Lower lobe of right lung (tissue), 2 donors: ENCODE results near the gene TOP2B. TPM values are rescaled to one million over a fixed set of nuclear protein-coding genes. Genes with fewer than 3 reads are reported as not detected.

Experiments
- ATAC-seq, 2 donors: fragments of 200-7000 bp; cut with Tn5 transposase; one replicate each; pipeline ENCODE4 v1.9.1; 2020 to 2022; ENCODE audit warnings: mild to moderate bottlenecking in 2 of 2, moderate library complexity in 2 of 2
- DNase-seq: peaks from one replicate; pipeline ENCODE4 v3.0.0-alpha.2; 2020
- H3K27ac ChIP-seq: fragments of 200-600 bp; one replicate; pipeline ENCODE4 v1.8.0; 2022
- H3K27me3 ChIP-seq: fragments of 200-600 bp; one replicate; pipeline ENCODE4 v1.8.0; 2022; ENCODE audit warnings: low read depth
- H3K36me3 ChIP-seq: fragments of 200-600 bp; one replicate; pipeline ENCODE4 v1.8.0; 2022; ENCODE audit warnings: mild to moderate bottlenecking
- H3K4me1 ChIP-seq: fragments of 200-600 bp; one replicate; pipeline ENCODE4 v1.8.0; 2022
- H3K4me3 ChIP-seq: fragments of 200-600 bp; one replicate; pipeline ENCODE4 v1.8.0; 2022; ENCODE audit warnings: mild to moderate bottlenecking
- H3K9me3 ChIP-seq: fragments of 200-600 bp; one replicate; pipeline ENCODE4 v1.8.0; 2022
- intact Hi-C: fragments of 100-400 bp; cut with DNase I; formaldehyde crosslinking; loops from one replicate; pipeline ENCODE4 v1.11.0; 2022
- total RNA-seq: library from RNA; stranded (reverse); fragmentation: NEBNext Ultra II Directional; extraction: Animal tissue kit (Norgen Biotek cat#: 25700); gene quantifications from one replicate; pipeline ENCODE4 v1.2.1, GENCODE V29; 2021
- TF ChIP-seq, protein P1 (sequence below): fragments of 200-600 bp; IDR thresholded peaks from one replicate; pipeline ENCODE4 v1.8.0; 2022; ENCODE audit warnings: antibody characterized with exemption, mild to moderate bottlenecking
- donor health status: DM: no; HTN: yes; CAD: no; lungs with severe emphysema.

TOP2B gene
- total RNA-seq, 1 donor from 2014 or later, result 92.1 TPM

DNA sequence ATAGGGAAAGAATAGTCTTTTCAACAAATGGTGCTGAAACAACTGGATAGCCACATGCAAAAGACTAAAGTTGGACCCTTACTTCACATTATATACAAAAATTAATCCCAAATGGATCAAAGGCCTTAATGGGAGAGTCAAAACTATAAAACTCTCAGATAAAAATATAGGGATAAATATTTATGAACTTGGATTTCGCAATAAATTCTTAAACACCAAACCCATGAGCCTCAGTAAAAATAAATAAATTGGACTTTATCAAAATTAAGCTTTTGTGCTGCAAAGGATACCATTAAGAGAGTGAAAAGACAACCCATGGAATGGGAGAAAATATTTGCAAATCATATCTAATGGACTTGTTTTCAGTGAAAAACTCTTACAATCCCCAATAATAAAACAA lies 18.7 kb upstream of the TOP2B start:
- TF ChIP-seq, protein P1, sequence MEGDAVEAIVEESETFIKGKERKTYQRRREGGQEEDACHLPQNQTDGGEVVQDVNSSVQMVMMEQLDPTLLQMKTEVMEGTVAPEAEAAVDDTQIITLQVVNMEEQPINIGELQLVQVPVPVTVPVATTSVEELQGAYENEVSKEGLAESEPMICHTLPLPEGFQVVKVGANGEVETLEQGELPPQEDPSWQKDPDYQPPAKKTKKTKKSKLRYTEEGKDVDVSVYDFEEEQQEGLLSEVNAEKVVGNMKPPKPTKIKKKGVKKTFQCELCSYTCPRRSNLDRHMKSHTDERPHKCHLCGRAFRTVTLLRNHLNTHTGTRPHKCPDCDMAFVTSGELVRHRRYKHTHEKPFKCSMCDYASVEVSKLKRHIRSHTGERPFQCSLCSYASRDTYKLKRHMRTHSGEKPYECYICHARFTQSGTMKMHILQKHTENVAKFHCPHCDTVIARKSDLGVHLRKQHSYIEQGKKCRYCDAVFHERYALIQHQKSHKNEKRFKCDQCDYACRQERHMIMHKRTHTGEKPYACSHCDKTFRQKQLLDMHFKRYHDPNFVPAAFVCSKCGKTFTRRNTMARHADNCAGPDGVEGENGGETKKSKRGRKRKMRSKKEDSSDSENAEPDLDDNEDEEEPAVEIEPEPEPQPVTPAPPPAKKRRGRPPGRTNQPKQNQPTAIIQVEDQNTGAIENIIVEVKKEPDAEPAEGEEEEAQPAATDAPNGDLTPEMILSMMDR, result no peak

DNA sequence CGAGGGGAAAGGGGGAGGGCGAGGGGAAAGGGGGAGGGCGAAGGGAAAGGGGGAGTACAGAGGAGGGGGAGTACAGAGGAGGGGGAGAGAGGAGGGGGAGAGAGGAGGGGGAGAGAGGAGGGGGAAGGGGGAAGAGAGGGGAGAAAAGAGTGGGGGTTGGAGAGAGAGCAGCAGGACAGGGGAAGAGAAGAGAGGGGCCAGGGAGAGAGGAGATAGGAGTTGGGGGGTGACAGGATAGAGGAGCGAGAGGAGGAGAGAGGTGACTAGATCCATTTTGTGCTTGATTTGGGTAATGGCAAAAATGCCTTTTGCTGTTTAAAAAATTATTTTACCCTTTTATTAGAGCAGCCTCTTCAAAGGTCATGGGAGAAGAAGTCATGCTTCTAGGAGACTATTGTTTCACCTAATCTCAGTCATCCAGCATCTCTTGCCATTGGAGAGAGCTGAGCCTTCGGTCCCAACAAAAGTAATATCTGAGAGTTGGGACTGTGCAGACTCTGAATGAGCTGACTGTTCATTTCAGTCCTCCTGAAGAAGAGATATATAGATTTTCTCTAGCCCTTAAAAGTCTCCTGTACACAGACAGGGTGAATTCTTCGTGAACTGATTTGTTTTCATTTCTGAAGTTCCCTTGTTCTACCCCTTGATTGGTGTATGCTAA lies 15.1 kb upstream of the TOP2B start:
- no peak overlapping the region for H3K27ac ChIP-seq
- intact Hi-C loops, result no loop called here
- DNase-seq (no peak), ATAC-seq (no peak)
- H3K27me3 ChIP-seq, result no peaks in the 10 kb centered on the region
- H3K9me3 ChIP-seq, result no peaks in the 10 kb centered on the region
- no peak overlapping the region for H3K4me3 ChIP-seq
- TF ChIP-seq, protein P1, result no peak
- H3K4me1 ChIP-seq, result no peaks in the 10 kb centered on the region
- no peaks in the 10 kb centered on the region for H3K36me3 ChIP-seq

More for the DNA sequence above, 18.7 kb upstream of the TOP2B start:
- Histone ChIP-seq H3K9me3 (no peaks in the 10 kb centered on the region), H3K27me3 (no peaks in the 10 kb centered on the region), H3K27ac (no peak overlapping the region), H3K4me3 (no peak overlapping the region), H3K4me1 (no peaks in the 10 kb centered on the region), H3K36me3 (no peaks in the 10 kb centered on the region)
- intact Hi-C loops, result no loop called here
- ATAC-seq, result no peak
- DNase-seq, result no peak

DNA sequence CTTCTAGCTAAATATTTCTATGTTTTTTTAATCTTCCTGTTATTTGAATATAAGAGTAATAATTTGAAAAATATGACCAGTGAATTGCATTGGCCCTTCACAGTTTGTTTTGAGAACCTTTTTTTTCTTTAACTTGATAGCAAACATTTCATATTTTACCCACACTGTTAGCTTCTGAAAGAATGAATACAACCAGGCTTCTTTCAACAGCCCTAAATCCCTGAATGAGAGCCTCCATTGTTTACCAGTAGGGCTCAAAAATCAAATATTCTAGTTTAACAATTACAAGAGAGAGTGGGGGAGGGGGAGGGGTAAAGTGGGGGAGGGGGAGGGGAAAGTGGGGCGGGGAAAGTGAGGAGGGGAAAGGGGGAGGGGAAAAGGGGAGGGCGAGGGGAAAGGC lies 14.5 kb upstream of the TOP2B start:
- Histone ChIP-seq H3K4me3 (no peak overlapping the region), H3K9me3 (no peaks in the 10 kb centered on the region), H3K27ac (no peak overlapping the region), H3K36me3 (no peaks in the 10 kb centered on the region), H3K4me1 (no peaks in the 10 kb centered on the region), H3K27me3 (no peaks in the 10 kb centered on the region)
- no peak for ATAC-seq
- TF ChIP-seq, protein P1, result no peak
- intact Hi-C loops, result no loop called here
- DNase-seq, result no peak

DNA sequence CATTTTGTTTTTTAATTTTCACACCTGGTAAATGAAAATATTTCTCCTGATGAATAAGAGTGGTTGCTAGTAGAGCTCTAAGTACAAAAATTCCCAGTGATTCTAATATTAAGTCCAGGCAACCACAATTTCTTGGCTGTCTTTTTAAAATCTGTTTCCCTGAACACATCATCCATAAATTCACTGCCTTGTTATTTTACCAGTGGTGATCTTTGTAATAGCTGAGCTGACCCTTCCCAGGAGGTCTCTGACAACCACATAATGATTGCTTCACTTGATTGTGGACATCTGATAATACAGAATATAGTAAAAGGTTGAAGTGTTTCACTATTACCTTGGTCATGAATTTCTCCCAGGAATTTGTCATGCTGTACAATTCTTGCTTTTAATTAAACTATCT lies 13.9 kb upstream of the TOP2B start:
- H3K36me3 ChIP-seq, result no peaks in the 10 kb centered on the region

DNA sequence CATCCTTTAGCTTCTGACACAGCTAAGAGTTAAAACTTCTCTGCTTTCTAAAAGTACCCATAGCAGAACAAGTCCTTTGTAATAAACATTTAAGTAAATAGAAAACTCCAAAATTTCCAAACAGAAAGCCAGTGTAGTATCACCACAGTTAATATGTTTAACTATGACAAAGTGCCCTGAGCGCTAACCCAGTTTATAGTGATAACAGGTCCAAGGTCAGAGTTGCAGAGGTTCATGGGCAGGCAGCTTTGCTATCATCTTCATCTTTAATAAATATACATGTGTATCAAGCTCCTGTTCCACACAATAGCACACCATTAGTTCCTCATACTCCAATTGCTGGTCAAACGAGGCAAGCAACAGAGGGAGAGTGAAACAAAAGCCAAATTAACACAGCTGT lies 12.4 kb upstream of the TOP2B start:
- intact Hi-C loops, result no loop called here
- Histone ChIP-seq H3K4me3 (no peak overlapping the region), H3K36me3 (no peaks in the 10 kb centered on the region), H3K9me3 (no peaks in the 10 kb centered on the region), H3K4me1 (no peaks in the 10 kb centered on the region), H3K27ac (no peak overlapping the region), H3K27me3 (no peaks in the 10 kb centered on the region)
- ATAC-seq (no peak), DNase-seq (no peak)
- TF ChIP-seq, protein P1, result no peak

More for the DNA sequence above, 13.9 kb upstream of the TOP2B start:
- Histone ChIP-seq H3K4me1 (no peaks in the 10 kb centered on the region), H3K4me3 (no peak overlapping the region), H3K9me3 (no peaks in the 10 kb centered on the region), H3K27ac (no peak overlapping the region), H3K27me3 (no peaks in the 10 kb centered on the region)
- intact Hi-C loops, result no loop called here
- TF ChIP-seq, protein P1, result no peak
- DNase-seq (no peak), ATAC-seq (no peak)
